ENCODE data around the gene ANKFN1.

DNA sequence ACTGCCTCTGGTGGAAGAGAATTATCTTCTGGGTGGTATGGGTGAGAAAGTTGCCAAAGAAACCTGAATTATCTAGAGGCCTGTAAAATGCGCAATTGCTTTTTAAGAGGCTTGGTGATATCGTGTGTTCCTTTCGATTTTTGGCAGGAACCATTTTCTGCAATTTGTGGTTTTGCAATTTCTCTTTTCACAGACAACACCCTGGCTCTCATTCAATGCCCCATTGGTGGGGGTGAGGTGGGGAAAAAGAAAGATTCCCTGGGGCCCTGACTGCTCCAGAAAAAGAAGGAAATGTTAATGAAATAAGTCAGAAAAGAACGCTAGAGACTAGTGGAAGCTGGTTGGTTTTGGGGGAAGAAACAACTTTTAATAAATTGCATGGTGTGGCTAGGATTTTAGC is 77.4 kb downstream of the ANKFN1 start:
- TF ChIP-seq POLR2A (IDR thresholded peaks at IDR 0.05) (no peak), POLR2AphosphoS5 (IDR thresholded peaks at IDR 0.05) (no peak)
- TF ChIP-seq, protein P1, sequence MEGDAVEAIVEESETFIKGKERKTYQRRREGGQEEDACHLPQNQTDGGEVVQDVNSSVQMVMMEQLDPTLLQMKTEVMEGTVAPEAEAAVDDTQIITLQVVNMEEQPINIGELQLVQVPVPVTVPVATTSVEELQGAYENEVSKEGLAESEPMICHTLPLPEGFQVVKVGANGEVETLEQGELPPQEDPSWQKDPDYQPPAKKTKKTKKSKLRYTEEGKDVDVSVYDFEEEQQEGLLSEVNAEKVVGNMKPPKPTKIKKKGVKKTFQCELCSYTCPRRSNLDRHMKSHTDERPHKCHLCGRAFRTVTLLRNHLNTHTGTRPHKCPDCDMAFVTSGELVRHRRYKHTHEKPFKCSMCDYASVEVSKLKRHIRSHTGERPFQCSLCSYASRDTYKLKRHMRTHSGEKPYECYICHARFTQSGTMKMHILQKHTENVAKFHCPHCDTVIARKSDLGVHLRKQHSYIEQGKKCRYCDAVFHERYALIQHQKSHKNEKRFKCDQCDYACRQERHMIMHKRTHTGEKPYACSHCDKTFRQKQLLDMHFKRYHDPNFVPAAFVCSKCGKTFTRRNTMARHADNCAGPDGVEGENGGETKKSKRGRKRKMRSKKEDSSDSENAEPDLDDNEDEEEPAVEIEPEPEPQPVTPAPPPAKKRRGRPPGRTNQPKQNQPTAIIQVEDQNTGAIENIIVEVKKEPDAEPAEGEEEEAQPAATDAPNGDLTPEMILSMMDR (IDR thresholded peaks at IDR 0.05), result no peak

Measured in breast epithelium (tissue), 3 donors.